ENCODE measurements around the gene RUVBL1. TPM values are rescaled to one million over a fixed set of nuclear protein-coding genes. Genes with fewer than 3 reads are reported as not detected.

RUVBL1 gene
- total and polyA plus RNA-seq, 10 of the 15 experiments (the other 5 are each of a cell fraction or from before 2014, with no cell fraction given): 15.2 to 142 (median 84.2) TPM

DNA sequence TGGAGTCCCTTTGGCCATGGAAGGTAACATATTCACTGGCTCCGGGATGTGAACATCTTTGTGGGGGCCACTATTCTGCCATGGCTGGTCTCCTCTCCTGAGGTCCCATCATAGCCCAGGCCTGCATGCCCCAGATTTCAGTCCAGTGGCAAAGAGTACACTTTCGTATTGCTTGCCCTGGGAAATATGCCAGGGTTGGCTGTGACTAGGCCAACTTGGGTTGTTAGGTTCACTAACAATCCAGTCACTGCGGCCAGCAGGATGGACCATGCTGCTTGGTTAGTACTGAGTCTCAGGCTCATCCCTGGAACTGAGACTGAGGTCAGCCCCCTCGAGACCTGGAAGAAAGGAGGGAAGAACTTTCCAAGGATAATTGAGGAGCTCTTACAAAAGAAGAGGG is 19.9 kb upstream of the RUVBL1 start:
- ChIA-PET SMC1A (ENCODE audit: uncharacterized antibody, unreplicated experiment) (no interaction called here), RAD21 (ENCODE audit: unreplicated experiment) (no interaction called here), POLR2A (interaction anchor here (0.7 kb wide), 1 partner anchor 20 kb away, joined by 5 read pairs; no protein-coding TSS in a partner anchor), CTCF (interaction anchor here (1.0 to 2.4 kb wide), 3 partner anchors 10 to 158 kb away, joined by 3 to 12 read pairs (median 5); no protein-coding TSS in a partner anchor)
- 50% methylated on average over 4 of the region's 4 CpGs for whole genome bisulfite sequencing (ENCODE audit: insufficient coverage, insufficient replicate concordance, low lambda C conversion rate, missing lambda C conversion rate)
- Histone ChIP-seq H3K4me3 (no peak overlapping the region), H3K79me2 (ENCODE audit: control insufficient read depth, insufficient read depth, low read length) (no peaks in the 10 kb centered on the region), H3K27me3 (replicated peaks in 1 of 2; ENCODE audit: control insufficient read depth in 2 of 2, insufficient read depth in 2 of 2, low read length in 1 of 2) (no peaks in the 10 kb centered on the region), H3K4me2 (ENCODE audit: control insufficient read depth, insufficient read depth) (no peak overlapping the region), H3K4me1 (ENCODE audit: control insufficient read depth, insufficient read depth, low read length) (no peaks in the 10 kb centered on the region), H3K27ac (ENCODE audit: control insufficient read depth, insufficient read depth) (no peak overlapping the region), H4K20me1 (ENCODE audit: control insufficient read depth, insufficient read depth) (no peaks in the 10 kb centered on the region), H3K36me3 (ENCODE audit: control insufficient read depth in 2 of 2, insufficient read depth in 2 of 2, low read length in 1 of 2) (no peaks in the 10 kb centered on the region), H3K9me3 (replicated peaks; ENCODE audit: control insufficient read depth, insufficient read depth, low read length) (no peaks in the 10 kb centered on the region), H3K9ac (ENCODE audit: control insufficient read depth, insufficient read depth, low read length) (no peak overlapping the region), H2AFZ (ENCODE audit: control insufficient read depth, low read depth, low read length) (no peak overlapping the region)
- ATAC-seq (no peak), DNase-seq (ENCODE audit: low read depth, low spot score) (no peak), FAIRE-seq (no peak)
- intact Hi-C loops (cut with micrococcal nuclease; ENCODE audit: unreplicated experiment) (no loop called here), in situ Hi-C loops (cut with MboI) (no loop called here)
- BruUV-seq (replicated peaks): no TSS peak
- TF ChIP-seq NFYB (IDR thresholded peaks at IDR 0.05; ENCODE audit: insufficient read depth, low read depth, low read length): no peak
- no peak for TF ChIP-seq PAX5 (IDR thresholded peaks at IDR 0.05; ENCODE audit: borderline replicate concordance, low read depth, low read length)
- TF ChIP-seq NR2F1 (conservative IDR thresholded peaks at IDR 0.05): no peak
- TF ChIP-seq RB1 (IDR thresholded peaks at IDR 0.05; ENCODE audit: borderline replicate concordance): no peak
- no peak for TF ChIP-seq RFX5 (IDR thresholded peaks at IDR 0.05; ENCODE audit: low read depth, low read length)
- TF ChIP-seq ZNF207 (IDR thresholded peaks at IDR 0.05; ENCODE audit: borderline replicate concordance): no peak
- TF ChIP-seq SUZ12 (IDR thresholded peaks at IDR 0.05; ENCODE audit: unreplicated experiment): no peak
- TF ChIP-seq, protein P1, sequence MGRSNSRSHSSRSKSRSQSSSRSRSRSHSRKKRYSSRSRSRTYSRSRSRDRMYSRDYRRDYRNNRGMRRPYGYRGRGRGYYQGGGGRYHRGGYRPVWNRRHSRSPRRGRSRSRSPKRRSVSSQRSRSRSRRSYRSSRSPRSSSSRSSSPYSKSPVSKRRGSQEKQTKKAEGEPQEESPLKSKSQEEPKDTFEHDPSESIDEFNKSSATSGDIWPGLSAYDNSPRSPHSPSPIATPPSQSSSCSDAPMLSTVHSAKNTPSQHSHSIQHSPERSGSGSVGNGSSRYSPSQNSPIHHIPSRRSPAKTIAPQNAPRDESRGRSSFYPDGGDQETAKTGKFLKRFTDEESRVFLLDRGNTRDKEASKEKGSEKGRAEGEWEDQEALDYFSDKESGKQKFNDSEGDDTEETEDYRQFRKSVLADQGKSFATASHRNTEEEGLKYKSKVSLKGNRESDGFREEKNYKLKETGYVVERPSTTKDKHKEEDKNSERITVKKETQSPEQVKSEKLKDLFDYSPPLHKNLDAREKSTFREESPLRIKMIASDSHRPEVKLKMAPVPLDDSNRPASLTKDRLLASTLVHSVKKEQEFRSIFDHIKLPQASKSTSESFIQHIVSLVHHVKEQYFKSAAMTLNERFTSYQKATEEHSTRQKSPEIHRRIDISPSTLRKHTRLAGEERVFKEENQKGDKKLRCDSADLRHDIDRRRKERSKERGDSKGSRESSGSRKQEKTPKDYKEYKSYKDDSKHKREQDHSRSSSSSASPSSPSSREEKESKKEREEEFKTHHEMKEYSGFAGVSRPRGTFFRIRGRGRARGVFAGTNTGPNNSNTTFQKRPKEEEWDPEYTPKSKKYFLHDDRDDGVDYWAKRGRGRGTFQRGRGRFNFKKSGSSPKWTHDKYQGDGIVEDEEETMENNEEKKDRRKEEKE (IDR thresholded peaks at IDR 0.05): no peak
- no peak for TF ChIP-seq HDAC2 (IDR thresholded peaks at IDR 0.05)
- TF ChIP-seq ETV6 (conservative IDR thresholded peaks at IDR 0.05 in 1 of 2, IDR thresholded peaks at IDR 0.05 in 1 of 2; ENCODE audit: borderline replicate concordance in 1 of 2, low read depth in 1 of 2): no peak
- TF ChIP-seq, protein P2, sequence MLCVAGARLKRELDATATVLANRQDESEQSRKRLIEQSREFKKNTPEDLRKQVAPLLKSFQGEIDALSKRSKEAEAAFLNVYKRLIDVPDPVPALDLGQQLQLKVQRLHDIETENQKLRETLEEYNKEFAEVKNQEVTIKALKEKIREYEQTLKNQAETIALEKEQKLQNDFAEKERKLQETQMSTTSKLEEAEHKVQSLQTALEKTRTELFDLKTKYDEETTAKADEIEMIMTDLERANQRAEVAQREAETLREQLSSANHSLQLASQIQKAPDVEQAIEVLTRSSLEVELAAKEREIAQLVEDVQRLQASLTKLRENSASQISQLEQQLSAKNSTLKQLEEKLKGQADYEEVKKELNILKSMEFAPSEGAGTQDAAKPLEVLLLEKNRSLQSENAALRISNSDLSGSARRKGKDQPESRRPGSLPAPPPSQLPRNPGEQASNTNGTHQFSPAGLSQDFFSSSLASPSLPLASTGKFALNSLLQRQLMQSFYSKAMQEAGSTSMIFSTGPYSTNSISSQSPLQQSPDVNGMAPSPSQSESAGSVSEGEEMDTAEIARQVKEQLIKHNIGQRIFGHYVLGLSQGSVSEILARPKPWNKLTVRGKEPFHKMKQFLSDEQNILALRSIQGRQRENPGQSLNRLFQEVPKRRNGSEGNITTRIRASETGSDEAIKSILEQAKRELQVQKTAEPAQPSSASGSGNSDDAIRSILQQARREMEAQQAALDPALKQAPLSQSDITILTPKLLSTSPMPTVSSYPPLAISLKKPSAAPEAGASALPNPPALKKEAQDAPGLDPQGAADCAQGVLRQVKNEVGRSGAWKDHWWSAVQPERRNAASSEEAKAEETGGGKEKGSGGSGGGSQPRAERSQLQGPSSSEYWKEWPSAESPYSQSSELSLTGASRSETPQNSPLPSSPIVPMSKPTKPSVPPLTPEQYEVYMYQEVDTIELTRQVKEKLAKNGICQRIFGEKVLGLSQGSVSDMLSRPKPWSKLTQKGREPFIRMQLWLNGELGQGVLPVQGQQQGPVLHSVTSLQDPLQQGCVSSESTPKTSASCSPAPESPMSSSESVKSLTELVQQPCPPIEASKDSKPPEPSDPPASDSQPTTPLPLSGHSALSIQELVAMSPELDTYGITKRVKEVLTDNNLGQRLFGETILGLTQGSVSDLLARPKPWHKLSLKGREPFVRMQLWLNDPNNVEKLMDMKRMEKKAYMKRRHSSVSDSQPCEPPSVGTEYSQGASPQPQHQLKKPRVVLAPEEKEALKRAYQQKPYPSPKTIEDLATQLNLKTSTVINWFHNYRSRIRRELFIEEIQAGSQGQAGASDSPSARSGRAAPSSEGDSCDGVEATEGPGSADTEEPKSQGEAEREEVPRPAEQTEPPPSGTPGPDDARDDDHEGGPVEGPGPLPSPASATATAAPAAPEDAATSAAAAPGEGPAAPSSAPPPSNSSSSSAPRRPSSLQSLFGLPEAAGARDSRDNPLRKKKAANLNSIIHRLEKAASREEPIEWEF (IDR thresholded peaks at IDR 0.05; ENCODE audit: insufficient replicate concordance, low read depth, low read length): no peak
- TF ChIP-seq NFYA (IDR thresholded peaks at IDR 0.05; ENCODE audit: borderline replicate concordance, low read depth, low read length): no peak
- TF ChIP-seq POU2F2 (IDR thresholded peaks at IDR 0.05; ENCODE audit: borderline replicate concordance, low read depth, low read length): no peak
- TF ChIP-seq CBFB (IDR thresholded peaks at IDR 0.05; ENCODE audit: low read depth): no peak
- no peak for TF ChIP-seq RCOR1 (conservative IDR thresholded peaks at IDR 0.05; ENCODE audit: low read depth, low read length)
- no peak for TF ChIP-seq HDAC6 (IDR thresholded peaks at IDR 0.05; ENCODE audit: unreplicated experiment)
- no peak for TF ChIP-seq SRF (IDR thresholded peaks at IDR 0.05; ENCODE audit: low read depth in 2 of 2, low read length in 2 of 2)
- TF ChIP-seq JUND (IDR thresholded peaks at IDR 0.05; ENCODE audit: low read depth, low read length): no peak
